ENCODE measurements around the gene GNG13.
"Not testable (repeated sequence)": the region's sequence is repeated elsewhere in the genome, so short reads cannot be mapped to it uniquely, and the experiment has no call there.

GNG13 gene, protein sequence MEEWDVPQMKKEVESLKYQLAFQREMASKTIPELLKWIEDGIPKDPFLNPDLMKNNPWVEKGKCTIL

DNA sequence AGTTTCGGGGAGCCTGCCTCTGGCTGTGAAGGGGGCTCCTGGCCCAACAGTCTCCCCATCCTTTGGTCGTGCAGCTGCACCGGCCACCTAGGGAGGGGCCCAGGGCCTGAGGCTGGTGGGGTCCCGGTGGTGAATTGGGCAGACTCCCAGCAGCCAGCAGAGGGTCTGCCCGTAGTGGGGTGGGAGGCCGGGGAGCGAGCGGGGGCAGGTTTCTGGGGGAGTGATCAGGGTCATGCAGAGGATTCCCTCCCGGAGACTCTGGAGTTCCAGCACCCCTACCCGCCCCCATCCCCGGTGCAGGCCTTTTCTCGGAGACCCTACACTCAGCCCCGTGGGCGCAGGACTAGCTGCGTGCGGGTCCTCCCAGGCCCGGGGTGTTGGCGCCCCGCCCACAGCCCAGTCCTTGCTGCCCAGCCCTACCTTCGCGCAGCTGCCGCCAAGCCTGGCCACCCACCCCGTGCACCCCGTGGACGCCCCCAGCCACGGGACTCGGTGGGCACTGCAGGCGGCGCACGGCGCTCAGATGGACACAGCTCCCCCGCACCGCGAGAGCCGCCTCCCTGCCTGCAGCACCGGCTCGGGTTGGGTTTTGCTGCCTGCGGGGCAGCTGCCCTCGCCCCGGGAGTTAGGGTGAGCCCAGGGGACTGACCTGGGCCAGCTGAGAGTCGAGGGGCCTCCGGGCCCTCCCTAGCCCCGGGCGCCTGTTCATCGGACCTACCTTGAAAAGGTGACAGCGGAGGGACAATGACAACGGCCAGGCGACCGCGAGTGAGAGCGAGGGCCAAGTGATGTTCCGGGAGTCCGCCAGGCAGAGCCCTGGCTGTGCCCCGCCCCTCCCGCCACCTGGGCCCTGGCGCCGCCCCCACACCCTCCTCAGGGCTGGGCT lies at the start of gene GNG13:
Gene GNG13 (minus strand): TSS at position 787 of the 886 bp plus-strand sequence. CDS start 1,657 bp downstream, outside the sequence.
- FAIRE-seq: no peak

DNA sequence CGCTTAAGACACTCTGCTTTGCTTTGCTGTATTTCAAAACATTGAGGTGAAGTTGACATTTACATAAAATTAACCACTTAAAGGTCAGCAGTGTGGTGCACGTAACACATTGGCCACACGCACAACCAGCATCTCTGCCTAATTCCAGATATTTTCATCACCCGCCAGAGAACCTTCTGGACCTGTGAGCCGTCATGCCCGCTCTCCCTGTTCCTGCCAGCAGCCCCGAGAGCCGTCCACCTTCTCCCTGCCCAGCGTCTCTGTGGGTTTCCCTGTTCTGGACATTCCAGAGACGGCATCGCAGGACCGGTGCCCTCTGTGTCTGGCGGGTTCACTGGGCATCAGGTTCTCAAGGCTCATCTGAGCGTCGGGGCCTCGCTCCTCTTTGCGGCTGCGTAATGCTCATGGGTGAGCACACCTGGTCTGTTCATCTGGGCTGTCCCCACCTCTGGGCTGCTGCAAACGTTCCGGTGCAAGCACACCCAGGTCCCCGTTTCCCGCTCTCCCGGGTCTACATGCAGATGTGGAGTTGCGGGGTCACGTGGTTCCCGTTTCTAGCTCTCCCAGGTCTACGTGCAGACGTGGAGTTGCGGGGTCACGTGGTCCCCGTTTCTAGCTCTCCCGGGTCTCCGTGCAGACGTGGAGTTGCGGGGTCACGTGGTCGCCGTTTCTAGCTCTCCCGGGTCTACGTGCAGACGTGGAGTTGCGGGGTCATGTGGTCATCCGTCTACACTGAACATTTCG lies 48.1 kb upstream of the GNG13 start:
- no peak for FAIRE-seq

DNA sequence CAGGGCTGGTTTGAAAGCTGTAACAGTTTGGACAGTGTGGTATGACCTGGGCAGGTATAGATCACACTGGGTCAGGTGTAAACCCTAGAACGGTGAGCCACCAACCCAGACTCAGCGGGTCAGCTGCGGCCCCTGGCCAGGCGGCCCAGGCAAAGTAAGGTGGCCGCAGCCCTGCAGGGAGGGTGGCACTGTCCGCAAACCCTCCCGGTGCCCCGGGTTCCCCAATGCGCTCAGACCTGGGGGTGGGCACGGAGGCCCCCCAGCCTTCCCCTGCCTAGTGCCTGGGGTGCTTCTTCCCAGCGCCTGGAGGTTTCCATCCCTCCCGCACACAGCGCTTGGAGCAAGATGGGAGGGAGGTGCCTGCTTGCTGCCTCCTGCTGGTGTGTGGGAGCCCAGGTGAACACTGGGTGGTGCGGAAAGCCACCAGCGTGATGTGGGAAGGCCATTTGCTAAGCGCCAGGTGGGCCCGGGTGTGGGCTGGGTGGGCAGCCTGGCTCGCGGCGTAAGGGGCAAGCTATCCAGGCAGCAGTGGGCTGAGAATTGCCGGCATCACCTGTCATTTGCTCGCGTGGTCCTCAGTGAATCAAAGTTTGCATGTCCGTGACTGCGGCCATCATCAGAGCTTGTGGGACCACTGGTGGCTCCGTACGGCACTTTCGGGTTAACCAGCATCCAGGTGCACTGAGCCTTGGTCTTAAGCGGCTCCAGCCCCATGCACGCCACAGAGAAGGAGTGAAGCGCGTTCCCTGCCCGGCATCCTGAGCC lies 47.3 kb upstream of the GNG13 start:
- no peak for FAIRE-seq

DNA sequence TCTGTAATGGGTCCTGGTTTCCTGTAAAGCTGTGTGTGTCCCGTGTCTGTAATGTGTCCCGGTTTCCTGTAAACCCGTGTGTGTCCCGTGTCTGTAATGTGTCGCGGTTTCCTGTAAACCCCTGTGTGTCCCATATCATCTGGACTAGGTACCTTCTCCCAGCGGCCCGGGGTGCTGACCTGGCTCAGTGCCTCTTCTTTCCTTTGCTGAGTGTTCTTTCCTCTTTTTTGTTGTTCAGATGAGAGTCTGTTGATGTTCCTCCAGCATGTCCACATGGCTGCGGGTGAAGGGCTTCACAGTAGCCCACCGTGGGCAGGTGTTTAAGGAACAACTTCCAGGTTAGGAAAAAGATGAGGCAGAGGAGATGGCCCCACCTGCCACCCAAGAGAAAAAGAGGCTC lies 46.6 kb upstream of the GNG13 start:
- no peak for FAIRE-seq

DNA sequence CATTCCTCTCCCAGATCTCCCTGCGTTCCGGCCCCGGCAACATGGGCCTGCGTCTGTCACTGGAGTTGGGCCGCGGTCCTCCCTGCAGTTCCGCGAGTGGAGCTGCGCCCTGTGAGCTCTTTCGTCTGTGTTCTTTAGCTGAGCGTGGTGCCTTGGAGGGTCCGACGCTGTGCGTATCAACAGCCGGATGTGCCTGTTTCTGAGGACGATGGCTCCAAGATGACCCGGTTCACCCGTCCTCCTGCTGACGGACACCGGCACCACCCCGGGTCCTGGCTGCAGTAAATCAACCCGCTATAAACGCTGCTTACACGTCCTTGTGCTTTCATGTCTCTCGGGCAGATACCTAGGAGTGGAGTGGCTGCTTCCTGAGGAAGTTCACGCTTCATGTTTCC lies 44.8 kb upstream of the GNG13 start:
- FAIRE-seq: no peak

DNA sequence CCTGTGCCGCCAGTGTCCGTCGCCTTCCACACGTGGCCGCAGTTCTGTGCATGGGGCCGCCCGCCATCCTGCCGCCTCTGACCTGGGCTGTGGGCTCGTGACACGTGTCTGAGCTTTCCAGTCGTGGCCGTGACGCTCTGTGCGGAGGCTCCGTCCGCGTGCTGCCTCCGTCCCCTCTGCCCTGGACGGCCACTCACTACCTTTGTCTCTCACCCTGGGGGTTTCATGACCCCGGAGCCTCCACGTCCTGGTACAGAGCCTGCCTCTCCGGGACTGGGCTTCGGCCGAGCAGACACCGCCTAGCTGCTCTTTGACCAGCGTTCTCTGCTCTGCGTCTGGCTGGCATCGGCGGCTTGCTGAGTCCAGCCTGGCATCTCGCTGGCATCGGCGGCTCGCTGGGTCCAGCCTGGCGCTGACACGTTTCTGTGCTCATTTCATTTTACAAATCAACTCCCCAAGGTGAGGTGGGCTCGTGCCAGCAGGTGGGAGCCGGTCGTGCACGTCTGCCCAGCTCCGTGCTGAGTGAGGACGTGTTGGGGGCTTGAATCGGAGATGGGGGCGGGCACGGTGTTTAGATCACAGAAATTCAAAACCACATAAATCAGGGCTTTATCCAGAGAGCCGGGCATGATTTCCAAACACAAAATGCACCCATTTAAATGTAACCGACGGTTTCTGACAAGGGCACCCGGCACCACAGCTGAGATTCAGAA lies 44.3 kb upstream of the GNG13 start:
- FAIRE-seq: no peak

DNA sequence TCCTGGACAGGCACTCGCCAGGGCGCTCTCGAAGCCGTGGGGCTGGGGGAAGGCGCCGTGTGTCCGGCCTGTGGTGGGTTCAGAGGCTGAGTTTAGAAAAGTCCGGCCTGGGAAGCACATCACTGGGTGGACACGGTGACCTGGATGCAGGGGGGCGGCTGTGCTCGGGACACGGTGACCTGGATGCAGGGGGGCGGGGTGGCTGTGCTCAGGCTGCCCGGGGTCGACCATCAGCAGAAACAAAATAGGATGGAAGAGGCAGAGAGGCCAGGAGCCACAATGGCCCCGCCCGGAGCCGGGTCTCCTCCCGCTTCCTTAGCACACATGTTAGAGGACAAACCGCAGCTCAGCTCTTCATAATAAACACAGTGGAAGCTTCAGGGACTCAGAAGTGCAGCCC lies 43.2 kb upstream of the GNG13 start:
- no peak for FAIRE-seq

GRCh38 chr16:842711-843560 lies 42.4 kb upstream of the GNG13 start:
- FAIRE-seq: no peak

DNA sequence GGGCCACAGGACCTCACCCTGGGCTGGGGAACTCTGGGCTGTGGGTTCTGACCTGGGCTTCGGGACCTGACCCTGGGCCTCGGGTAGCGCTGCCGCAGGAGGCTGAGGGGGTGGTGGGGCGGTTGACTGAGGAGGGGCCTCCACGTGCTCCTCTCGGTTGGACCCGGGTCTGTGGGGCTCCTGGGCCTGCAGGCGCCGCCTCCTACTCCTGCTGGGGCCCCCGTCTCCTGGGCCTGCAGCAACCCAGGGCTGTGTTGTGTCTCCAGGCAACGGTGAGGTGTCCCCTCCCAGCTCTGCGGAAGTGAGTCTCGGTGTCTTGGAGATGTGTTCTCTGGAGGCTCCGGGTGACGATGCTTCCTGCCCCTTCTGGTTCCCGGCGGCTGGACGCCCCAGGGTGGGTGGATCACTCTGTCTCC lies 41.5 kb upstream of the GNG13 start:
- no peak for FAIRE-seq

- no peak for FAIRE-seq
These were observed 41.0 kb upstream of the GNG13 start for GRCh38 chr16:841455-842060.

DNA sequence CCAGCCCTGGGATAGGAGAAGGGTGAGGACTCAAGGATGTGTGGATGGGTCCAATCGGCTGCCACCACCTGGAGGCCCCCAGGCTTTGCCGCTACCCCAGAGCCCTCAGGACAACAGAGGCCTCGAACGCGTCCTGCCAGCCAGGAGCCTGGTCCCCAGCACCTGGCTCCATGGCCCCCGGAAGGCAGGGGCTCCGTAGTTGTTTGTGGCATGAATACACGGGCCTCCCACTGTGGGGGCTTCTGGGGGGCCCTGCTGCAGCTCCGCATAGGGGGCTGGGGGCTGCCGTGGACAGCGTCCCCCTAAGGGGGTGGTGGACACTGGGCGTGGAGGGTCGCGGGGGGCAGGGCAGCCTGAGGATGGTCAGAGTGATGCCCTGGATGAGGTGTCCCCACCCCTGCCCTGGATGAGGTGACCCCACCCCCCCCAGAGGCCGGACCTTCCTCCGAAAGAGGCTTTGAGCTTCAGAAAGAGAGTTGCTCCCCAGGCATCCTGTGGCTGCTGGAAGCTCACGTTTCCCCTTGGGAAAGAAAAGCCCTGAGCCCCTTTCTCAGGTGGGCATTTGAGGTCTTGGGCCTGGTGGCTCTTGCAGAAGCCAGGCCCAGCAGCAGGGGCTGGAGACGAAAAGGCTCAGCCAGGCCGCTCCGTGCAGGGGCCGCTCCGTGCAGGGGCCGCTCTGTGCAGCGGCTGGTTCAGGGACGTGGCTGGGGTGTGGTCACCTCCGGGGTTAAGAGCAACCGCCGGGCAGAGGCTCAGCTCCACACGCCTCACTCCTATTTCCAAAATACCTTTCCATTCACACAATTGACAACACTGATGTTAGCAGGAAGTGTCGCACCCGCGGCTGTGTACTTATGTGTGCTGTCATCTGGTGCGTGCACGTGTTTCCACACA lies 40.3 kb upstream of the GNG13 start:
- FAIRE-seq: no peak

- no peak for FAIRE-seq
These were observed 39.3 kb upstream of the GNG13 start for GRCh38 chr16:839643-840408.

GRCh38 chr16:838741-839140 lies 38.2 kb upstream of the GNG13 start:
- FAIRE-seq: no peak

DNA sequence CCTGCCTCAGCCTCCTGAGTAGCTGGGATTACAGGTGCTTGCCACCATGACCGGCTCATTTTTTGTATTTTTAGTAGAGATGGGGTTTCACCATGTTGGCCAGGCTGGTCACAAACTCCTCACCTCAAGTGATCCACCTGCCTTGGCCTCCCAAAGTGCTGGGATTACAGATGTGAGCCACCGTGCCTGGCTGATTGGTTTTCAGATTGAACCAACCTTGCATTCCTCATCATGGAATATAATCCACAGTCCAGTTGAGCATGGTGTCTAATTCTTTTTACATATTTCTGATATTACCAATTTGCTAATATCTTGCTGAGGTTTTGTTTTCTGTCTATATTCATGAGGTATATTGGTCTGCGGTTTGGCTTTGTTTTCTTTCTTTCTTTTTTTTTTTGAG lies 36.3 kb upstream of the GNG13 start:
- not testable (repeated sequence) for FAIRE-seq

GRCh38 chr16:836221-836620 lies 35.7 kb upstream of the GNG13 start:
- FAIRE-seq: no peak

GRCh38 chr16:835373-835772 lies 34.8 kb upstream of the GNG13 start:
- no peak for FAIRE-seq

DNA sequence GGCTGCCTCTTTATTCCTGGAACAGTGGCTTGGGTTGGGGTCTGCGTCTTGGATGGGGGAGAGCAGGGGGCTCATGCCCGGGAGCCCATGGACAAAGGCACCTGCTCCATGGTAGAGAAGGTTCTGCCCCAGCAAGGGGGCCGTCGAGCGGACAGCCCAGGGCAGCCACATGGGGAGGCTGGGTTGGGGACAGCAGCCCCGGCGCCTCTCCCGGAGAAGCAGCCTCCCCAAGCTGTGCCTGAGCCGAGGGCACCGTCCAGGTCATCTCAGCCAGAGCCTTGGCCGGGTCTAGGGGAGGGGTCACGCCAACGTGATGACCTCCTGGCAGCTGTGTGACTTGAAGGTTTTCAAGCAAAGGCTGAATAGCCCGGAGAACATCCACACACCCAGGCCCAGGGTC lies 32.9 kb upstream of the GNG13 start:
- FAIRE-seq: no peak

GRCh38 chr16:832652-833336 lies 32.3 kb upstream of the GNG13 start:
- FAIRE-seq: no peak

All from endometrium (tissue), 2 donors.